Neural cell (in vitro differentiated cells): ENCODE results near the gene ATP6V0E2.

Source experiments
- EP300 ChIP-seq: fragments of 450-650 bp; conservative IDR thresholded peaks from 2 replicates; pipeline ENCODE4 v1.6.1; 2014; ENCODE audit warnings: antibody characterized with exemption, mild to moderate bottlenecking, moderate library complexity; ENCODE audit not compliant: poor library complexity, severe bottlenecking
- EZH2 ChIP-seq: fragments of 200-600, 300-800 bp; shearing (Covaris generic), sonication (generic); IDR thresholded peaks from 2 replicates; pipeline ENCODE4 v1.6.1; 2014; ENCODE audit warnings: antibody characterized with exemption, low read length, borderline replicate concordance, mild to moderate bottlenecking; ENCODE audit not compliant: insufficient read depth, poor library complexity, severe bottlenecking
- MXI1 ChIP-seq: fragments of 450-650 bp; conservative IDR thresholded peaks from 2 replicates; pipeline ENCODE4 v1.6.1; 2014; ENCODE audit warnings: antibody characterized with exemption, mild to moderate bottlenecking; ENCODE audit not compliant: poor library complexity, severe bottlenecking
- POLR2AphosphoS5 ChIP-seq: IDR thresholded peaks from 2 replicates; pipeline ENCODE4 v1.6.1; 2012
- RAD21 ChIP-seq: fragments of 450-650 bp; conservative IDR thresholded peaks from 2 replicates; pipeline ENCODE4 v1.6.1; 2014; ENCODE audit warnings: antibody characterized with exemption, mild to moderate bottlenecking, moderate library complexity
- SMC3 ChIP-seq: fragments of 450-650 bp; conservative IDR thresholded peaks from 2 replicates; pipeline ENCODE4 v1.6.1; 2014; ENCODE audit warnings: antibody characterized with exemption, mild to moderate bottlenecking, moderate library complexity; ENCODE audit not compliant: poor library complexity
- TAF1 ChIP-seq: IDR thresholded peaks from 2 replicates; pipeline ENCODE4 v1.6.1; 2012; ENCODE audit warnings: low read depth
- TF ChIP-seq, protein P1 (sequence below): fragments of 450-650 bp; IDR thresholded peaks from 2 replicates; pipeline ENCODE4 v1.5.1; 2014; ENCODE audit warnings: antibody characterized with exemption, mild to moderate bottlenecking, moderate library complexity; ENCODE audit not compliant: poor library complexity, severe bottlenecking
- TF ChIP-seq, protein P2 (sequence below): IDR thresholded peaks from 2 replicates; pipeline ENCODE4 v1.6.1; 2012; ENCODE audit warnings: borderline replicate concordance

DNA sequence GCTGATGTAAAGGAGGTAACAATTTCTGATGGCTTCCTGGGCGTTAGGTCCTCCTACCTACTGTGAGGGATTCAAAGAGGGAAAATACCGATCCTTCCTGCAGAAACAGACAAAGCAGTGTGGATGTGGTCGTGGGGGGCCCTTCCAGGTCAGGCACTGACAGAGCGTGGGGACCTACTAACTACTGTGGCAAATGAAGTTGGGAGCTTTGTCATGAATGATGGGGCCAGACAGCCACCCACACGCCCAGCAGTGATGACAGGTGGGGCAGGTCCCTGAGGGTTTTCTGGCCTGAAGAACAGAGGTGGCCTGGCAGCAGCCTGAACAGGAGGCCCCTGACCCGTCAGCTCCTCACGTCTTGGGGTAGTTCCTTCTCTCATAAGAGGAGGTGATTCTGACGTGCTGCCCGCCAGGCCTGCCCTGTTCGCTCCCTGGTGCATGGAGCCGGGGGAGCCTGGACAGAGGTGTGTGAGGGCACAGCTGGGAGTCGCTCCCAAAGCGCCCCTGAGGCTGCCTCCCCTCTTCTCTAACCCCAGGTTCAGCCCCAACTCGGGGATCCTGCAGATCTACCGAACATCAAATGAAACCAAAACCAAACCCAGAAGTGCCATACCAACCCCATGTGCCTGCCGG, 4.2 kb downstream of the ATP6V0E2 start:
- TF ChIP-seq, protein P1, sequence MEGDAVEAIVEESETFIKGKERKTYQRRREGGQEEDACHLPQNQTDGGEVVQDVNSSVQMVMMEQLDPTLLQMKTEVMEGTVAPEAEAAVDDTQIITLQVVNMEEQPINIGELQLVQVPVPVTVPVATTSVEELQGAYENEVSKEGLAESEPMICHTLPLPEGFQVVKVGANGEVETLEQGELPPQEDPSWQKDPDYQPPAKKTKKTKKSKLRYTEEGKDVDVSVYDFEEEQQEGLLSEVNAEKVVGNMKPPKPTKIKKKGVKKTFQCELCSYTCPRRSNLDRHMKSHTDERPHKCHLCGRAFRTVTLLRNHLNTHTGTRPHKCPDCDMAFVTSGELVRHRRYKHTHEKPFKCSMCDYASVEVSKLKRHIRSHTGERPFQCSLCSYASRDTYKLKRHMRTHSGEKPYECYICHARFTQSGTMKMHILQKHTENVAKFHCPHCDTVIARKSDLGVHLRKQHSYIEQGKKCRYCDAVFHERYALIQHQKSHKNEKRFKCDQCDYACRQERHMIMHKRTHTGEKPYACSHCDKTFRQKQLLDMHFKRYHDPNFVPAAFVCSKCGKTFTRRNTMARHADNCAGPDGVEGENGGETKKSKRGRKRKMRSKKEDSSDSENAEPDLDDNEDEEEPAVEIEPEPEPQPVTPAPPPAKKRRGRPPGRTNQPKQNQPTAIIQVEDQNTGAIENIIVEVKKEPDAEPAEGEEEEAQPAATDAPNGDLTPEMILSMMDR: no peak
- no peak for TF ChIP-seq POLR2AphosphoS5
- TF ChIP-seq SMC3: no peak
- no peak for TF ChIP-seq EZH2
- TF ChIP-seq TAF1: no peak
- TF ChIP-seq, protein P2, sequence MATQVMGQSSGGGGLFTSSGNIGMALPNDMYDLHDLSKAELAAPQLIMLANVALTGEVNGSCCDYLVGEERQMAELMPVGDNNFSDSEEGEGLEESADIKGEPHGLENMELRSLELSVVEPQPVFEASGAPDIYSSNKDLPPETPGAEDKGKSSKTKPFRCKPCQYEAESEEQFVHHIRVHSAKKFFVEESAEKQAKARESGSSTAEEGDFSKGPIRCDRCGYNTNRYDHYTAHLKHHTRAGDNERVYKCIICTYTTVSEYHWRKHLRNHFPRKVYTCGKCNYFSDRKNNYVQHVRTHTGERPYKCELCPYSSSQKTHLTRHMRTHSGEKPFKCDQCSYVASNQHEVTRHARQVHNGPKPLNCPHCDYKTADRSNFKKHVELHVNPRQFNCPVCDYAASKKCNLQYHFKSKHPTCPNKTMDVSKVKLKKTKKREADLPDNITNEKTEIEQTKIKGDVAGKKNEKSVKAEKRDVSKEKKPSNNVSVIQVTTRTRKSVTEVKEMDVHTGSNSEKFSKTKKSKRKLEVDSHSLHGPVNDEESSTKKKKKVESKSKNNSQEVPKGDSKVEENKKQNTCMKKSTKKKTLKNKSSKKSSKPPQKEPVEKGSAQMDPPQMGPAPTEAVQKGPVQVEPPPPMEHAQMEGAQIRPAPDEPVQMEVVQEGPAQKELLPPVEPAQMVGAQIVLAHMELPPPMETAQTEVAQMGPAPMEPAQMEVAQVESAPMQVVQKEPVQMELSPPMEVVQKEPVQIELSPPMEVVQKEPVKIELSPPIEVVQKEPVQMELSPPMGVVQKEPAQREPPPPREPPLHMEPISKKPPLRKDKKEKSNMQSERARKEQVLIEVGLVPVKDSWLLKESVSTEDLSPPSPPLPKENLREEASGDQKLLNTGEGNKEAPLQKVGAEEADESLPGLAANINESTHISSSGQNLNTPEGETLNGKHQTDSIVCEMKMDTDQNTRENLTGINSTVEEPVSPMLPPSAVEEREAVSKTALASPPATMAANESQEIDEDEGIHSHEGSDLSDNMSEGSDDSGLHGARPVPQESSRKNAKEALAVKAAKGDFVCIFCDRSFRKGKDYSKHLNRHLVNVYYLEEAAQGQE: no peak
- no peak for TF ChIP-seq RAD21
- TF ChIP-seq EP300: no peak
- no peak for TF ChIP-seq MXI1
